Measurements from ENCODE around the gene PHYKPL. TPM values are rescaled to one million over a fixed set of nuclear protein-coding genes. Genes with fewer than 3 reads are reported as not detected.

The PHYKPL gene
- polyA plus RNA-seq, 1 donor (not counting 4 experiments of a cell fraction or from before 2014, with no cell fraction given) = 38.8 TPM

DNA sequence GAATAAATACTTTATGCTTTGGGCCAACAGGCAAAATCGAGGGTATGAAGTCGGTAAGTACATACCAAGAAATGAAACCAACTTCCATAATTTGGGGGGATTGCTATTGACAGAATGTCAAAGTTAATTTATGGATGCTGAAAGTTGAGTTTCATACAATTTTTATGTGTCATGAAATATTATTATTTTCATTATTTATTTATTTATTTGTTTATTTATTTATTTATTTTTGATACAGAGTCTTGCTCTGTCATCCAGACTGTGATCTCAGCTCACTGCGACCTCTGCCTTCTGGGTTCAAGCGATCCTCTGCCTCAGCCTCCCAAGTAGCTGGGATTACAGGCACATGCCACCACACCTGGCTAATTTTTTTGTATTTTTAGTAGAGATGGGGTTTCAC, 40.9 kb downstream of the PHYKPL start:
- Histone ChIP-seq H3K4me2 (ENCODE audit: control insufficient read depth, extremely low read depth, insufficient read depth, low read depth, low read length) (no peak overlapping the region), H3K9me3 (ENCODE audit: control insufficient read depth, low read depth, low read length) (no peaks in the 10 kb centered on the region), H3K9me1 (ENCODE audit: control insufficient read depth, extremely low read depth, insufficient read depth, low read length) (no peaks in the 10 kb centered on the region), H3K27ac (ENCODE audit: control insufficient read depth, insufficient read depth, low read length) (no peak overlapping the region), H3K4me3 (ENCODE audit: control insufficient read depth in 2 of 3, extremely low read depth in 1 of 3, insufficient read depth in 2 of 3, low read depth in 1 of 3, low read length in 3 of 3) (no peak overlapping the region), H3K79me2 (ENCODE audit: control insufficient read depth, insufficient read depth, low read length) (no peaks in the 10 kb centered on the region), H3K9ac (ENCODE audit: control insufficient read depth, extremely low read depth, insufficient read depth, low read length) (no peak overlapping the region), H3K36me3 (ENCODE audit: control insufficient read depth in 2 of 2, extremely low read depth in 1 of 2, insufficient read depth in 2 of 2, low read length in 2 of 2) (no peaks in the 10 kb centered on the region), H3K27me3 (ENCODE audit: control insufficient read depth, extremely low read depth, insufficient read depth, low read length) (peaks cover 8% of the 10 kb centered on the region), H4K20me1 (ENCODE audit: control insufficient read depth, extremely low read depth, insufficient read depth, low read length) (no peaks in the 10 kb centered on the region), H2AFZ (ENCODE audit: control insufficient read depth, low read length) (no peak overlapping the region), H3K4me1 (ENCODE audit: control insufficient read depth, extremely low read depth, insufficient read depth, low read length) (no peaks in the 10 kb centered on the region)
- dilution Hi-C loops (cut with MboI; ENCODE audit: extremely low pct_ligation_motif_present, low sequenced_read_pairs) = no loop called here
- FAIRE-seq (no peak), DNase-seq (ENCODE audit: low read depth, low spot score) (no peak)
- TF ChIP-seq, protein P1, sequence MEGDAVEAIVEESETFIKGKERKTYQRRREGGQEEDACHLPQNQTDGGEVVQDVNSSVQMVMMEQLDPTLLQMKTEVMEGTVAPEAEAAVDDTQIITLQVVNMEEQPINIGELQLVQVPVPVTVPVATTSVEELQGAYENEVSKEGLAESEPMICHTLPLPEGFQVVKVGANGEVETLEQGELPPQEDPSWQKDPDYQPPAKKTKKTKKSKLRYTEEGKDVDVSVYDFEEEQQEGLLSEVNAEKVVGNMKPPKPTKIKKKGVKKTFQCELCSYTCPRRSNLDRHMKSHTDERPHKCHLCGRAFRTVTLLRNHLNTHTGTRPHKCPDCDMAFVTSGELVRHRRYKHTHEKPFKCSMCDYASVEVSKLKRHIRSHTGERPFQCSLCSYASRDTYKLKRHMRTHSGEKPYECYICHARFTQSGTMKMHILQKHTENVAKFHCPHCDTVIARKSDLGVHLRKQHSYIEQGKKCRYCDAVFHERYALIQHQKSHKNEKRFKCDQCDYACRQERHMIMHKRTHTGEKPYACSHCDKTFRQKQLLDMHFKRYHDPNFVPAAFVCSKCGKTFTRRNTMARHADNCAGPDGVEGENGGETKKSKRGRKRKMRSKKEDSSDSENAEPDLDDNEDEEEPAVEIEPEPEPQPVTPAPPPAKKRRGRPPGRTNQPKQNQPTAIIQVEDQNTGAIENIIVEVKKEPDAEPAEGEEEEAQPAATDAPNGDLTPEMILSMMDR (optimal IDR thresholded peaks at IDR 0.05 in 1 of 3, IDR thresholded peaks at IDR 0.05 in 1 of 3, conservative IDR thresholded peaks at IDR 0.05 in 1 of 3; ENCODE audit: extremely low read depth in 1 of 3, insufficient read depth in 2 of 3, low read length in 3 of 3) = no peak
- TF ChIP-seq EZH2 (IDR thresholded peaks at IDR 0.05; ENCODE audit: low read length) = no peak

DNA sequence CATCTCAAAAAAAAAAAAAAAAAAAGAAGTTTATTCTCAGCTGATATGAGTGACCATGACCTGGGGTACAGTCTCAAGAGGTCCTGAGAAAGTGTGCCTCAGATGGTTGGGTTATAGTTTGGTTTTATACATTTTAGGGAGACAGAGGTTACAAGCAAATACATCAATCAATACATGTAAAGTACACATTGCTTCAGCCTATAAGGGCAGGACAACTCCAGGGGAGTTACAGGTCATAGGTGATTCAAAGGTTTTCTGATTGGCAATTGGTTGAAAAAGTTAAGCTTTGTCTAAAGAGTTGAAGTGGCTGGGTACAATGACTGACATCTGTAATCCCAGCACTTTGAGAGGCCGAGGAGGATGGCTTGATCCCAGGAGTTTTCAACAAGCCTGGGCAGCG, 43.2 kb downstream of the PHYKPL start:
- Histone ChIP-seq H3K4me1 (ENCODE audit: control insufficient read depth, extremely low read depth, insufficient read depth, low read length) (no peaks in the 10 kb centered on the region), H3K4me3 (ENCODE audit: control insufficient read depth in 2 of 3, extremely low read depth in 1 of 3, insufficient read depth in 2 of 3, low read depth in 1 of 3, low read length in 3 of 3) (no peak overlapping the region), H3K27me3 (ENCODE audit: control insufficient read depth, extremely low read depth, insufficient read depth, low read length) (peaks cover 8% of the 10 kb centered on the region), H3K79me2 (ENCODE audit: control insufficient read depth, insufficient read depth, low read length) (no peaks in the 10 kb centered on the region), H2AFZ (ENCODE audit: control insufficient read depth, low read length) (no peak overlapping the region), H3K9me1 (ENCODE audit: control insufficient read depth, extremely low read depth, insufficient read depth, low read length) (no peaks in the 10 kb centered on the region), H3K9me3 (ENCODE audit: control insufficient read depth, low read depth, low read length) (no peaks in the 10 kb centered on the region), H3K4me2 (ENCODE audit: control insufficient read depth, extremely low read depth, insufficient read depth, low read depth, low read length) (no peak overlapping the region), H4K20me1 (ENCODE audit: control insufficient read depth, extremely low read depth, insufficient read depth, low read length) (no peaks in the 10 kb centered on the region), H3K9ac (ENCODE audit: control insufficient read depth, extremely low read depth, insufficient read depth, low read length) (no peak overlapping the region), H3K36me3 (ENCODE audit: control insufficient read depth in 2 of 2, extremely low read depth in 1 of 2, insufficient read depth in 2 of 2, low read length in 2 of 2) (no peaks in the 10 kb centered on the region), H3K27ac (ENCODE audit: control insufficient read depth, insufficient read depth, low read length) (no peak overlapping the region)
- dilution Hi-C loops (cut with MboI; ENCODE audit: extremely low pct_ligation_motif_present, low sequenced_read_pairs) = no loop called here
- no peak for FAIRE-seq
- no peak for DNase-seq (ENCODE audit: low read depth, low spot score)
- TF ChIP-seq, protein P1 (optimal IDR thresholded peaks at IDR 0.05 in 1 of 3, IDR thresholded peaks at IDR 0.05 in 1 of 3, conservative IDR thresholded peaks at IDR 0.05 in 1 of 3; ENCODE audit: extremely low read depth in 1 of 3, insufficient read depth in 2 of 3, low read length in 3 of 3) = no peak
- no peak for TF ChIP-seq EZH2 (IDR thresholded peaks at IDR 0.05; ENCODE audit: low read length)
